Measurements from ENCODE around the gene NUTM2E. TPM values are rescaled to one million over a fixed set of nuclear protein-coding genes. Genes with fewer than 3 reads are reported as not detected.
"Not testable (repeated sequence)": the region's sequence is repeated elsewhere in the genome, so short reads cannot be mapped to it uniquely, and the experiment has no call there.

The NUTM2E gene
- total RNA-seq, 1 donor from 2014 or later: 0.07 TPM

DNA sequence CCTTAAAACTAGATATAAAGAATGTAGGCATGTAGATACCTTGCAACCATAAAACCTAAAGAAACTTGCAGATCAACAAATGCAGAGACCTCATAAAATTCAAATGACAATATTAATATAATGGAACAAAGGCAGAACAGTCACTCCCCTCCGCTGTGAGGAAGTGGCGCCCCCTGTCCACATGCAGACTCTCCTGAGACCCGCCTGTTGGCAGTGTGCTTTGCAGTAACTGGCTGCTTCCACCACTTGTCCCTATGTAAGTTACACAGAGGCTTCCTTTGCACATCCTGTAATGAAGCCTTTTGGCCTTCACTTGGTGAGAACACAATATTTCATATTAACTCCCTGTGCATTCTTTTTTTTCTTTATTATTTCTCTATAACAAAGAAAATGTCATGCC, 36.3 kb downstream of the NUTM2E start:
- not testable (repeated sequence) for H2AFZ ChIP-seq (replicated peaks); H3F3A ChIP-seq (ENCODE audit: low read depth); H3K9me3 Mint-ChIP-seq; H3K4me3 ChIP-seq; H3K27me3 ChIP-seq; H3K4me3 Mint-ChIP-seq; H3K27ac Mint-ChIP-seq; H3K4me1 Mint-ChIP-seq; H4K20me1 ChIP-seq (ENCODE audit: low read depth); H3K4me1 ChIP-seq; H3K79me2 ChIP-seq (ENCODE audit: low read depth); H3K36me3 Mint-ChIP-seq; H3K9ac ChIP-seq; H3K27me3 Mint-ChIP-seq (ENCODE audit: insufficient read depth, low read depth); H3K27ac ChIP-seq; H3K9me3 ChIP-seq (ENCODE audit: low read depth); DNase-seq (ENCODE audit: low spot score); H3K4me2 ChIP-seq; H3K36me3 ChIP-seq

DNA sequence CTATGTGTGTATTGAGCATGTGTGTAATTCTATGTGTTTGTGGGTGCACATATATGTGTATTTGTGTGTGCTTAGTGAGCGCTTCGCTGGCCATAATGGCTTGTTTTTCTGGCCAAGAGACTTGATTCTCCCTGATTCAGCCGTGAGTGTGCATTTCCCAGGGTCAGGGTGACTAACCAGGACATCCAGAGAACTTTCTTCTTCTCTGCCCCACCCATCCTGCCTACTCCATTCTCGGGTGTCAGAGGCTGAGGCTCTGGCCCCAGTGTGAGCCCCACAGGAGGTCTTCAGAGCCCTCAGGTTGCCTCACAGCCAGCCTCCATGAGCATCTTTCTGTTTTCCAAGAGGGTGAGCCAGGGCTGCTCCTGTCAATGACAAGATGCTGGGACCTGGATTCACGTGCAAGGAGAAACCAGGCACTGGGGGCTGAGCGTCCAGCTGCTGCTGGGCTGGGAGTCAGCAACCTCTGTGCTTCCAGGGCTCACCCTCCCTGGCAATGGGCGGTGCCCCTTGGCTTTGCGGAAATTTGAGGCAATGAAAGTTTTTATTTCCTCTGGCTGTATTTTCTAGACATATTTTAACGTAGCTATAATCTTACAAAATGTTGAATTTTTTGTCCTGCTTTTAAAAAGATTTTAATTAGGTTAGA, 40.5 kb downstream of the NUTM2E start:
- H3K4me3 ChIP-seq; H3F3A ChIP-seq (ENCODE audit: low read depth); H3K9me3 Mint-ChIP-seq; H3K27me3 Mint-ChIP-seq (ENCODE audit: insufficient read depth, low read depth); H2AFZ ChIP-seq (replicated peaks); H3K4me1 ChIP-seq; H3K4me1 Mint-ChIP-seq; H3K27ac ChIP-seq; H3K27me3 ChIP-seq; H3K79me2 ChIP-seq (ENCODE audit: low read depth); H3K4me3 Mint-ChIP-seq; H3K9me3 ChIP-seq (ENCODE audit: low read depth); H3K36me3 Mint-ChIP-seq; DNase-seq (ENCODE audit: low spot score); H3K36me3 ChIP-seq; H3K9ac ChIP-seq; H3K27ac Mint-ChIP-seq; H4K20me1 ChIP-seq (ENCODE audit: low read depth); H3K4me2 ChIP-seq: not testable (repeated sequence)

- H3K36me3 Mint-ChIP-seq; H3K27me3 Mint-ChIP-seq (ENCODE audit: insufficient read depth, low read depth); DNase-seq (ENCODE audit: low spot score); H3K27ac ChIP-seq; H3K27ac Mint-ChIP-seq; H3K36me3 ChIP-seq; H3K27me3 ChIP-seq; H2AFZ ChIP-seq (replicated peaks); H3F3A ChIP-seq (ENCODE audit: low read depth); H3K9me3 ChIP-seq (ENCODE audit: low read depth); H3K4me3 Mint-ChIP-seq; H3K79me2 ChIP-seq (ENCODE audit: low read depth); H3K4me1 Mint-ChIP-seq; H4K20me1 ChIP-seq (ENCODE audit: low read depth); H3K4me3 ChIP-seq; H3K9ac ChIP-seq; H3K4me1 ChIP-seq; H3K9me3 Mint-ChIP-seq; H3K4me2 ChIP-seq: not testable (repeated sequence)
These were observed 41.5 kb downstream of the NUTM2E start for GRCh38 chr10:79868023-79868422.

DNA sequence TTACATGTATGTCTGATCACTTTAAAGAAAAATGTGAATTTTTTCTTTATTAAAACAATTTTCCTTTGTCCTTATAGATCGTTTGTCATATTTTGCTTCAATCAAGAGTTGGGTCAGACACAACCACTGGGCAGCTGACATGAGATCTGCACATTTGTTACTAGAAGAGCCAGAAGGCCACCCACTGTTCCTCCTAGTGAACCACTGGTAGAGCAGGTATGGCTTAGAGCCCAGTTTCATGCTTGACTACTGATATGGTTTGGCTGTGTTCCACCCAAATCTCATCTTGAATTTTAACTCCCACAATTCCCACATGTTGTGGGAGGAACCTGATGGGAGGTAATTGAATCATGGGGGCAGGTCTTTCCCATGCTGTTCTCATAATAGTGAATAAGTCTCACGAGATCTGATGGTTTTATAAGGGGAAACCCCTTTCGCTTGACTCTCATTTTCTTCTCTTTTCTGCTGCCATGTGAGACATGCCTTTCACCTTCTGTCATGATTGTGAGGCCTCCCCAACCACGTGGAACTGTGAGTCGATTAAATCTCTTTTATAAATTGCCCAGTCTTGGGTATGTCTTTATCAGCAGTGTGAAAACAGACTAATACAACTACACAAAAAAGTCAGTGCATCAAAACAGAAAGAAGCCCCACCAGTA, 43.0 kb downstream of the NUTM2E start:
- H3K9ac ChIP-seq, H3K4me3 ChIP-seq, H3K4me1 Mint-ChIP-seq: not testable (repeated sequence)

DNA sequence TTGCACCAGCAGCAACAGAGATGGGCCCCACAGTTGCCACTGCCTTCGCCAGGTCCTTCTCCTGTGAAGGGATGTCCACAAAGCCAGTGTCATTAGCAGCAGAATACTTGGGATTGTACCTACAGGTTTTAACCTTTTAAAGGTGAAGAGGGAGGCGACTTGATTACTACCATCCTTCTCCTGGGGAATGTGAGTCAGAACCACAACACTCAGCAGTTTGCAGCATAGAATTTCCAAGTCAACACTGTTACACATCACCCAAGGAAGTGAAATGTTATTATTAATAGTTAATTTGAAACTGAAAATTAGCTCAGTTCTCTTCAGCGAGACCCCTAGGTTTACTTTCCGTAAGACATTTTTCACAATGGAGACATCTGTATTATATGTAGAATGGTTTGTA, 45.2 kb downstream of the NUTM2E start:
- not testable (repeated sequence) for H3K9me3 Mint-ChIP-seq; H3K36me3 Mint-ChIP-seq; H4K20me1 ChIP-seq (ENCODE audit: low read depth); H3K4me3 Mint-ChIP-seq; H3K27ac Mint-ChIP-seq; H3K9ac ChIP-seq; H3K4me2 ChIP-seq; H3K27me3 ChIP-seq; H2AFZ ChIP-seq (replicated peaks); H3F3A ChIP-seq (ENCODE audit: low read depth); H3K4me1 ChIP-seq; H3K27ac ChIP-seq; H3K27me3 Mint-ChIP-seq (ENCODE audit: insufficient read depth, low read depth); H3K79me2 ChIP-seq (ENCODE audit: low read depth); H3K36me3 ChIP-seq; H3K4me1 Mint-ChIP-seq; H3K9me3 ChIP-seq (ENCODE audit: low read depth); DNase-seq (ENCODE audit: low spot score); H3K4me3 ChIP-seq

More for the DNA sequence above, 43.0 kb downstream of the NUTM2E start:
- not testable (repeated sequence) for H3K4me1 ChIP-seq; H2AFZ ChIP-seq (replicated peaks); H3K79me2 ChIP-seq (ENCODE audit: low read depth); H3K36me3 ChIP-seq; H3K27ac Mint-ChIP-seq; H3K27me3 ChIP-seq; H3K36me3 Mint-ChIP-seq; H3K9me3 Mint-ChIP-seq; H3K4me2 ChIP-seq; DNase-seq (ENCODE audit: low spot score); H3K4me3 Mint-ChIP-seq; H3K9me3 ChIP-seq (ENCODE audit: low read depth); H3F3A ChIP-seq (ENCODE audit: low read depth); H4K20me1 ChIP-seq (ENCODE audit: low read depth); H3K27ac ChIP-seq; H3K27me3 Mint-ChIP-seq (ENCODE audit: insufficient read depth, low read depth)

Other genes with a start within 250 kb of the NUTM2E start
- gene SFTPA1, start 215.8 kb upstream of the NUTM2E start, total RNA-seq (ENCODE audit: low replicate concordance): not detected in 2 replicates
- gene NUTM2B, start 123.5 kb upstream of the NUTM2E start, total RNA-seq (ENCODE audit: low replicate concordance): 0.41 and 0.43 TPM in 2 replicates
- gene SFTPD, start 122.4 kb downstream of the NUTM2E start, total RNA-seq (ENCODE audit: low replicate concordance): 0.09 TPM in 1 of 2 replicates, not detected in the other

Data from neural progenitor cell (in vitro differentiated cells).